ENCODE measurements around the gene ZEB2. TPM values are rescaled to one million over a fixed set of nuclear protein-coding genes. Genes with fewer than 3 reads are reported as not detected.

Gene ZEB2
- total and polyA plus RNA-seq, 7 experiments from 2014 or later, result 0.26 to 534 (median 4.6) TPM

- ChIA-PET POLR2A (no interaction called here), CTCF (no interaction called here)
- DNase-seq (no peak), ATAC-seq (peak; percentile 51)
- Histone ChIP-seq H3K4me1 (ENCODE audit: control insufficient read depth in 2 of 2, insufficient read depth in 2 of 2, low read length in 2 of 2) (peaks cover 0 to 6% of the 10 kb centered on the region in 2 donors), H3K27ac (ENCODE audit: low read depth, low read length) (no peak overlapping the region), H3K9me3 (ENCODE audit: control insufficient read depth in 2 of 3, low read length in 3 of 3) (no peaks in the 10 kb centered on the region), H3K4me3 (ENCODE audit: low read length) (no peak overlapping the region), H3K27me3 (ENCODE audit: control insufficient read depth in 2 of 2, insufficient read depth in 2 of 2, low read length in 2 of 2) (no peaks in the 10 kb centered on the region), H3K36me3 (ENCODE audit: control insufficient read depth in 2 of 3, insufficient read depth in 3 of 3, low read length in 3 of 3) (no peaks in the 10 kb centered on the region)
- Mint-ChIP-seq H3K27me3 (peaks cover 0 to 21% (median 5%) of the 10 kb centered on the region in 5 donors), H3K9me3 (no peaks in the 10 kb centered on the region), H3K27ac (no peak overlapping the region), H3K36me3 (peaks cover 0 to 2% (median 0%) of the 10 kb centered on the region in 5 donors), H3K4me3 (no peak overlapping the region), H3K4me1 (peaks cover 0 to 8% (median 0%) of the 10 kb centered on the region in 7 donors)
- intact Hi-C loops (cut with micrococcal nuclease), result no loop called here
These were observed 93.6 kb downstream of the ZEB2 start for GRCh38 chr2:144426355-144426754.

GRCh38 chr2:144424559-144425240 is 95.2 kb downstream of the ZEB2 start:
- ATAC-seq (no peak), DNase-seq (no peak)
- H3K27me3 Mint-ChIP-seq, result peaks cover 3 to 21% (median 8%) of the 10 kb centered on the region in 5 donors
- Histone ChIP-seq H3K9me3 (ENCODE audit: control insufficient read depth in 2 of 3, low read length in 3 of 3) (no peaks in the 10 kb centered on the region), H3K4me3 (ENCODE audit: low read length) (no peak overlapping the region), H3K27ac (ENCODE audit: low read depth, low read length) (no peak overlapping the region), H3K27me3 (ENCODE audit: control insufficient read depth in 2 of 2, insufficient read depth in 2 of 2, low read length in 2 of 2) (no peaks in the 10 kb centered on the region), H3K36me3 (ENCODE audit: control insufficient read depth in 2 of 3, insufficient read depth in 3 of 3, low read length in 3 of 3) (no peaks in the 10 kb centered on the region), H3K4me1 (ENCODE audit: control insufficient read depth in 2 of 2, insufficient read depth in 2 of 2, low read length in 2 of 2) (no peaks in the 10 kb centered on the region)
- no peak overlapping the region for H3K27ac Mint-ChIP-seq
- peaks cover 0 to 8% (median 0%) of the 10 kb centered on the region in 7 donors for H3K4me1 Mint-ChIP-seq
- POLR2A ChIA-PET, result no interaction called here
- CTCF ChIA-PET, result no interaction called here
- no peaks in the 10 kb centered on the region for H3K9me3 Mint-ChIP-seq
- no peak overlapping the region for H3K4me3 Mint-ChIP-seq
- intact Hi-C loops (cut with micrococcal nuclease), result no loop called here
- peaks cover 0 to 2% (median 0%) of the 10 kb centered on the region in 5 donors for H3K36me3 Mint-ChIP-seq

- ChIA-PET POLR2A (no interaction called here), CTCF (no interaction called here)
- no peak overlapping the region for H3K27ac Mint-ChIP-seq
- no peak overlapping the region for H3K4me3 ChIP-seq (ENCODE audit: low read length)
- no peak for ATAC-seq
- no peak overlapping the region for H3K4me3 Mint-ChIP-seq
- H3K27ac ChIP-seq (ENCODE audit: low read depth, low read length), result no peak overlapping the region
- no peaks in the 10 kb centered on the region for H3K36me3 ChIP-seq (ENCODE audit: control insufficient read depth in 2 of 3, insufficient read depth in 3 of 3, low read length in 3 of 3)
- no peaks in the 10 kb centered on the region for H3K9me3 ChIP-seq (ENCODE audit: control insufficient read depth in 2 of 3, low read length in 3 of 3)
- H3K4me1 Mint-ChIP-seq, result peaks cover 0 to 8% (median 0%) of the 10 kb centered on the region in 7 donors
- no peaks in the 10 kb centered on the region for H3K4me1 ChIP-seq (ENCODE audit: control insufficient read depth in 2 of 2, insufficient read depth in 2 of 2, low read length in 2 of 2)
- intact Hi-C loops (cut with micrococcal nuclease), result no loop called here
- peaks cover 3 to 8% (median 5%) of the 10 kb centered on the region in 5 donors for H3K27me3 Mint-ChIP-seq
- no peaks in the 10 kb centered on the region for H3K27me3 ChIP-seq (ENCODE audit: control insufficient read depth in 2 of 2, insufficient read depth in 2 of 2, low read length in 2 of 2)
- H3K36me3 Mint-ChIP-seq, result peaks cover 0 to 6% (median 0%) of the 10 kb centered on the region in 5 donors
- no peak for DNase-seq
- peaks cover 0 to 5% (median 0%) of the 10 kb centered on the region in 11 donors for H3K9me3 Mint-ChIP-seq
These were observed 98.1 kb downstream of the ZEB2 start for GRCh38 chr2:144421606-144422510.

- ATAC-seq, result no peak
- Mint-ChIP-seq H3K27ac (no peak overlapping the region), H3K4me1 (peaks cover 0 to 5% (median 0%) of the 10 kb centered on the region in 7 donors), H3K9me3 (peaks cover 0 to 6% (median 0%) of the 10 kb centered on the region in 11 donors), H3K4me3 (no peak overlapping the region), H3K27me3 (peaks cover 0 to 6% (median 3%) of the 10 kb centered on the region in 5 donors), H3K36me3 (peaks cover 0 to 8% (median 0%) of the 10 kb centered on the region in 5 donors)
- Histone ChIP-seq H3K9me3 (ENCODE audit: control insufficient read depth in 2 of 3, low read length in 3 of 3) (no peaks in the 10 kb centered on the region), H3K36me3 (ENCODE audit: control insufficient read depth in 2 of 3, insufficient read depth in 3 of 3, low read length in 3 of 3) (no peaks in the 10 kb centered on the region), H3K4me1 (ENCODE audit: control insufficient read depth in 2 of 2, insufficient read depth in 2 of 2, low read length in 2 of 2) (no peaks in the 10 kb centered on the region), H3K4me3 (ENCODE audit: low read length) (no peak overlapping the region), H3K27me3 (ENCODE audit: control insufficient read depth in 2 of 2, insufficient read depth in 2 of 2, low read length in 2 of 2) (no peaks in the 10 kb centered on the region), H3K27ac (ENCODE audit: low read depth, low read length) (no peak overlapping the region)
- CTCF ChIA-PET, result no interaction called here
- DNase-seq, result no peak
- intact Hi-C loops (cut with micrococcal nuclease), result no loop called here
- POLR2A ChIA-PET, result no interaction called here
These were observed 100.7 kb downstream of the ZEB2 start for GRCh38 chr2:144419218-144419617.

- ATAC-seq (no peak), DNase-seq (no peak)
- Histone ChIP-seq H3K27me3 (ENCODE audit: control insufficient read depth in 2 of 2, insufficient read depth in 2 of 2, low read length in 2 of 2) (no peaks in the 10 kb centered on the region), H3K9me3 (ENCODE audit: control insufficient read depth in 2 of 3, low read length in 3 of 3) (no peaks in the 10 kb centered on the region), H3K4me3 (ENCODE audit: low read length) (no peak overlapping the region), H3K36me3 (ENCODE audit: control insufficient read depth in 2 of 3, insufficient read depth in 3 of 3, low read length in 3 of 3) (no peaks in the 10 kb centered on the region), H3K27ac (ENCODE audit: low read depth, low read length) (no peak overlapping the region), H3K4me1 (ENCODE audit: control insufficient read depth in 2 of 2, insufficient read depth in 2 of 2, low read length in 2 of 2) (no peaks in the 10 kb centered on the region)
- Mint-ChIP-seq H3K27me3 (peaks cover 0 to 1% (median 0%) of the 10 kb centered on the region in 5 donors), H3K9me3 (peaks cover 0 to 6% (median 0%) of the 10 kb centered on the region in 11 donors), H3K36me3 (peaks cover 0 to 6% (median 0%) of the 10 kb centered on the region in 5 donors), H3K4me3 (no peak overlapping the region), H3K27ac (no peak overlapping the region), H3K4me1 (peaks cover 0 to 7% (median 0%) of the 10 kb centered on the region in 7 donors)
- ChIA-PET POLR2A (no interaction called here), CTCF (no interaction called here)
- intact Hi-C loops (cut with micrococcal nuclease), result no loop called here
These were observed 104.5 kb downstream of the ZEB2 start for GRCh38 chr2:144415386-144415785.

- Mint-ChIP-seq H3K27me3 (no peaks in the 10 kb centered on the region), H3K27ac (no peak overlapping the region), H3K4me3 (no peak overlapping the region), H3K36me3 (peaks cover 0 to 6% (median 0%) of the 10 kb centered on the region in 5 donors), H3K4me1 (peaks cover 0 to 7% (median 0%) of the 10 kb centered on the region in 7 donors), H3K9me3 (peaks cover 0 to 6% (median 0%) of the 10 kb centered on the region in 11 donors)
- POLR2A ChIA-PET, result no interaction called here
- H3K36me3 ChIP-seq (ENCODE audit: control insufficient read depth in 2 of 3, insufficient read depth in 3 of 3, low read length in 3 of 3), result no peaks in the 10 kb centered on the region
- no peak overlapping the region for H3K27ac ChIP-seq (ENCODE audit: low read depth, low read length)
- intact Hi-C loops (cut with micrococcal nuclease), result no loop called here
- no peaks in the 10 kb centered on the region for H3K27me3 ChIP-seq (ENCODE audit: control insufficient read depth in 2 of 2, insufficient read depth in 2 of 2, low read length in 2 of 2)
- no peaks in the 10 kb centered on the region for H3K4me1 ChIP-seq (ENCODE audit: control insufficient read depth in 2 of 2, insufficient read depth in 2 of 2, low read length in 2 of 2)
- peak in 1 of 9 donors; percentile 23 for DNase-seq
- peak; percentile 80 for ATAC-seq
- no peaks in the 10 kb centered on the region for H3K9me3 ChIP-seq (ENCODE audit: control insufficient read depth in 2 of 3, low read length in 3 of 3)
- H3K4me3 ChIP-seq (ENCODE audit: low read length), result no peak overlapping the region
- CTCF ChIA-PET, result no interaction called here
These were observed 105.5 kb downstream of the ZEB2 start for GRCh38 chr2:144414324-144414845.
